K562 (cell line): ENCODE measurements around the gene CYYR1. TPM values are rescaled to one million over a fixed set of nuclear protein-coding genes. Genes with fewer than 3 reads are reported as not detected.

Source experiments
- ATAC-seq: fragments of 200-7000 bp; cut with Tn5 transposase; 3 replicates; pipeline ENCODE4 v1.9.1; 2020; ENCODE audit warnings: moderate library complexity
- BruUV-seq: library from RNA; stranded (reverse); fragments of 400-500 nt; replicated peaks from 2 replicates; lab custom pipeline; 2021; lab: Mats Ljungman, UMichigan
- CTCF ChIA-PET: fragments of 300-600 bp; formaldehyde crosslinking; extraction: SDS; loops from one replicate; lab custom pipeline; 2021; ENCODE audit warnings: low intra/inter-chr PET ratio; lab: Yijun Ruan, JAX
- POLR2A ChIA-PET: fragments of 300-600, 350-650 bp; sonication (Branson Sonifier 250); formaldehyde crosslinking; extraction: SDS; loops from one replicate; lab custom pipeline; 2021; ENCODE audit warnings: antibody characterized with exemption, inconsistent platforms; lab: Yijun Ruan, JAX
- DNase-seq, 4 experiments: peaks; one replicate each; pipeline versions ENCODE4 v3.0.0 to v3.0.0-alpha.2; 2011 to 2018; ENCODE audit warnings: low spot score in 3 of 4, mixed read lengths in 3 of 4; ENCODE audit errors: extremely low read depth in 1 of 4
- FAIRE-seq: peaks from 2 replicates; lab custom pipeline; 2011; peaks lifted over from hg19 to GRCh38; lab: Jason Lieb, UNC
- H2AFZ ChIP-seq: 2 replicates; pipeline ENCODE4 v1.6.0; 2011; ENCODE audit warnings: low read depth, low read length, control low read depth, inconsistent platforms
- H3K27ac ChIP-seq: fragments of 200-600 bp; 3 replicates; pipeline ENCODE4 v1.8.0; 2011; ENCODE audit warnings: low read depth, mild to moderate bottlenecking, control low read depth, inconsistent platforms, low read length, moderate library complexity, mixed read lengths; ENCODE audit errors: extremely low read depth
- H3K27me3 ChIP-seq, 2 experiments: fragments of 300-600 bp in 1 of 2; 2 replicates in 1 of 2; 3 replicates in 1 of 2; pipeline versions ENCODE4 v1.6.0 to v1.8.0; 2011; ENCODE audit warnings: inconsistent platforms in 2 of 2, low read length in 2 of 2, mild to moderate bottlenecking in 1 of 2, mixed read lengths in 1 of 2, moderate library complexity in 1 of 2; ENCODE audit not compliant: control insufficient read depth in 2 of 2, insufficient read depth in 2 of 2
- H3K36me3 ChIP-seq: fragments of 300-600 bp; 3 replicates; pipeline ENCODE4 v1.8.0; 2011; ENCODE audit warnings: mild to moderate bottlenecking, low read length, inconsistent platforms; ENCODE audit not compliant: control insufficient read depth, insufficient read depth
- H3K4me1 ChIP-seq, 2 experiments: fragments of 200-600 bp in 1 of 2; replicated peaks in 1 of 2; 2 replicates in 1 of 2; 3 replicates in 1 of 2; pipeline versions ENCODE4 v1.5.1 to v1.8.0; 2011; ENCODE audit warnings: inconsistent platforms in 2 of 2, low read length in 2 of 2, mild to moderate bottlenecking in 1 of 2, mixed read lengths in 1 of 2, moderate library complexity in 1 of 2; ENCODE audit not compliant: control insufficient read depth in 2 of 2, insufficient read depth in 2 of 2
- H3K4me2 ChIP-seq: 2 replicates; pipeline ENCODE4 v1.6.1; 2011; ENCODE audit warnings: low read length, control low read depth, inconsistent platforms, mixed read lengths; ENCODE audit not compliant: insufficient read depth
- H3K4me3 ChIP-seq: fragments of 200-600 bp; sonication (generic), shearing (Covaris generic); 2 replicates; pipeline ENCODE4 v1.5.1; 2016; ENCODE audit warnings: control low read depth, inconsistent platforms
- H3K79me2 ChIP-seq: fragments of 200-600 bp; 3 replicates; pipeline ENCODE4 v1.8.0; 2011; ENCODE audit warnings: low read length, inconsistent platforms; ENCODE audit not compliant: control insufficient read depth, insufficient read depth
- H3K9ac ChIP-seq, 2 experiments: 2 replicates each; pipeline versions ENCODE4 v1.6.0 to v1.6.1; 2011; ENCODE audit warnings: low read depth in 2 of 2, low read length in 2 of 2, control low read depth in 1 of 2, inconsistent platforms in 1 of 2, mild to moderate bottlenecking in 1 of 2, mixed read lengths in 1 of 2; ENCODE audit not compliant: insufficient read depth in 1 of 2
- H3K9me1 ChIP-seq: one replicate; pipeline ENCODE4 v1.6.0; 2011; ENCODE audit warnings: inconsistent platforms, mild to moderate bottlenecking, low read length, moderate library complexity; ENCODE audit not compliant: control insufficient read depth, insufficient read depth
- H3K9me3 ChIP-seq: replicated peaks from 2 replicates; pipeline ENCODE4 v1.5.1; 2011; ENCODE audit warnings: low read depth, low read length, inconsistent platforms; ENCODE audit not compliant: control insufficient read depth, insufficient read depth
- H4K20me1 ChIP-seq: replicated peaks from 2 replicates; pipeline ENCODE4 v1.6.1; 2011; ENCODE audit warnings: low read length, inconsistent platforms, mixed read lengths; ENCODE audit not compliant: control insufficient read depth, insufficient read depth
- ADNP ChIP-seq: fragments of 200-800 bp; sonication (Bioruptor generic); IDR thresholded peaks from 2 replicates; pipeline ENCODE4 v1.6.1; 2016; ENCODE audit warnings: missing genetic modification characterization, missing compliant biosample characterization
- ATF1 ChIP-seq, 2 experiments: fragments of 450-650 bp in 1 of 2; IDR thresholded peaks; 2 replicates each; pipeline ENCODE4 v1.6.1; 2016; ENCODE audit warnings: missing compliant biosample characterization in 1 of 2, missing genetic modification characterization in 1 of 2
- ATF6 ChIP-seq: sonication (generic); formaldehyde crosslinking; IDR thresholded peaks from 2 replicates; pipeline ENCODE4 v1.4.0; 2020; ENCODE audit warnings: mild to moderate bottlenecking, missing genetic modification reagents
- ILK ChIP-seq: fragments of 450-650 bp; IDR thresholded peaks from 2 replicates; pipeline ENCODE4 v1.6.1; 2016; ENCODE audit warnings: missing genetic modification characterization, low read depth, mild to moderate bottlenecking, missing compliant biosample characterization, moderate library complexity, borderline replicate concordance
- NR2C2 ChIP-seq, 2 experiments: fragments of 200-800 bp in 1 of 2; sonication (Bioruptor generic) in 1 of 2; sonication (generic) in 1 of 2; formaldehyde crosslinking in 1 of 2; IDR thresholded peaks; 2 replicates each; pipeline versions ENCODE4 v1.6.1 to v1.8.0; 2016 to 2022; ENCODE audit warnings: mild to moderate bottlenecking in 1 of 2, missing compliant biosample characterization in 1 of 2, missing genetic modification characterization in 1 of 2, missing genetic modification reagents in 1 of 2
- ZNF324 ChIP-seq: fragments of 250-450 bp; sonication (Bioruptor Pico); IDR thresholded peaks from 2 replicates; pipeline ENCODE4 v1.4.0; 2020; ENCODE audit warnings: mild to moderate bottlenecking
- ZNF77 ChIP-seq: fragments of 250-450 bp; sonication (Bioruptor Pico); IDR thresholded peaks from 2 replicates; pipeline ENCODE4 v1.5.0; 2020
- WGBS: fragments of 100-300 bp; shearing (Covaris generic); methylation state at CpG from one replicate; pipeline ENCODE4 v1.1.6; 2016; ENCODE audit warnings: low coverage, mixed read lengths; ENCODE audit not compliant: insufficient coverage; ENCODE audit errors: missing lambda C conversion rate; 5-methylcytosine and 5-hydroxymethylcytosine counted together
- in situ Hi-C: fragments of 300-500 bp; cut with MboI; formaldehyde crosslinking; loops from 4 replicates; pipeline ENCODE4 v1.15.0; 2018; ENCODE audit warnings: inconsistent platforms, mixed read lengths
- intact Hi-C: fragments of 100-400 bp; cut with micrococcal nuclease; formaldehyde crosslinking; loops from 2 replicates; pipeline ENCODE4 v1.14.2; 2022
- polyA plus RNA-seq, 8 experiments: library from polyadenylated mRNA; depleted of rRNA in 4 of 8; stranded (reverse) in 5 of 8; unstranded in 3 of 8; fragments of >200 nt; fragmentation: Nextera tagmentation in 2 of 8; fragmentation: Illumina TruSeq in 1 of 8; extraction: Ambion mirVana in 2 of 8; extraction: Trizol in 1 of 8; gene quantifications; 2 replicates each; pipeline versions ENCODE4 v1.2.1 to v1.2.3, GENCODE V29; 2011 to 2014; ENCODE audit warnings: inconsistent platforms in 1 of 8, missing spikeins in 1 of 8
- total RNA-seq, 7 experiments: library from RNA; depleted of rRNA in 6 of 7; stranded (reverse); fragments of >200 nt in 6 of 7; fragmentation: Illumina TruSeq in 2 of 7; extraction: Trizol in 2 of 7; gene quantifications; 2 replicates each; pipeline versions ENCODE4 v1.2.1 to v1.2.3, GENCODE V29; 2011 to 2021; ENCODE audit warnings: low replicate concordance in 1 of 7

Gene CYYR1
- total and polyA plus RNA-seq, 9 of the 15 experiments (the other 6 are each of a cell fraction or from before 2014, with no cell fraction given) = not detected

GRCh38 chr21:26559099-26559498 lies 14.0 kb downstream of the CYYR1 start (continued):
- TF ChIP-seq ATF6 (CRISPR knock-in tag) (no peak), NR2C2 (CRISPR knock-in tag; IDR thresholded peaks at IDR 0.05) (no peak), NR2C2 (tag; IDR thresholded peaks at IDR 0.05) (no peak)

GRCh38 chr21:26557106-26557505 lies 16.0 kb downstream of the CYYR1 start:
- H3K4me1 ChIP-seq = no peaks in the 10 kb centered on the region
- no peak for DNase-seq
- no peak for TF ChIP-seq ATF1 (CRISPR knock-in tag; IDR thresholded peaks at IDR 0.05)
- TF ChIP-seq ATF1 (tag; IDR thresholded peaks at IDR 0.05) = no peak
- TF ChIP-seq ZNF324 (CRISPR knock-in tag) = no peak
- TF ChIP-seq ZNF77 (CRISPR knock-in tag) = no peak
- TF ChIP-seq ADNP (tag) = no peak
- no peak for TF ChIP-seq ILK (tag)
- TF ChIP-seq, all 486 proteins: peak for 0
- no peak overlapping the region for H3K9ac ChIP-seq
- ATAC-seq (no peak), FAIRE-seq (no peak)
- 0 out of 2 replicates have a peak, but pooled peaks cover 2% of the 10 kb centered on the region for H3K9me3 ChIP-seq
- in situ Hi-C loops (no loop called here), intact Hi-C loops (no loop called here)
- H3K4me3 ChIP-seq = no peak overlapping the region
- CTCF ChIA-PET = no interaction called here
- H3K27me3 ChIP-seq = no peaks in the 10 kb centered on the region
- H3K79me2 ChIP-seq = no peaks in the 10 kb centered on the region
- H2AFZ ChIP-seq = no peak overlapping the region
- no peaks in the 10 kb centered on the region for H4K20me1 ChIP-seq
- 2% methylated on average over 4 of the region's 4 CpGs for WGBS
- H3K27ac ChIP-seq = no peak overlapping the region
- no peak overlapping the region for H3K4me2 ChIP-seq
- POLR2A ChIA-PET = no interaction called here
- H3K9me1 ChIP-seq = no peaks in the 10 kb centered on the region
- no TSS peak for BruUV-seq
- H3K36me3 ChIP-seq = no peaks in the 10 kb centered on the region
